SU-DHL-6 (cell line): ENCODE measurements around the gene CDKAL1.

ENCODE experiments used
- H2AFZ ChIP-seq: fragments of 200-600 bp; sonication (generic); 2 replicates; pipeline ENCODE4 v1.6.1; 2014; ENCODE audit warnings: low read depth, mild to moderate bottlenecking, moderate library complexity, mixed read lengths, antibody characterized with exemption, low read length; ENCODE audit not compliant: severe bottlenecking
- H3F3A ChIP-seq: fragments of 200-600 bp; shearing (Covaris generic); 2 replicates; pipeline ENCODE4 v1.6.0; 2016; ENCODE audit warnings: antibody characterized with exemption, mild to moderate bottlenecking; ENCODE audit not compliant: insufficient read depth
- H3K27ac ChIP-seq: fragments of 200-600 bp; sonication (generic); 2 replicates; pipeline ENCODE4 v1.5.1; 2016; ENCODE audit warnings: low read depth, mild to moderate bottlenecking, low read length, moderate library complexity, mixed read lengths
- H3K27me3 ChIP-seq: fragments of 200-600 bp; sonication (generic), shearing (Covaris generic); 2 replicates; pipeline ENCODE4 v1.6.0; 2014; ENCODE audit warnings: mild to moderate bottlenecking, low read length
- H3K36me3 ChIP-seq: fragments of 200-600 bp; sonication (generic); 2 replicates; pipeline ENCODE4 v1.6.1; 2014; ENCODE audit warnings: mild to moderate bottlenecking, low read length, mixed read lengths
- H3K4me2 ChIP-seq: fragments of 300-600, 200-600 bp; shearing (Covaris generic), sonication (generic); 2 replicates; pipeline ENCODE4 v1.6.0; 2014; ENCODE audit warnings: low read length, low read depth, mild to moderate bottlenecking; ENCODE audit not compliant: poor library complexity, severe bottlenecking
- H3K4me3 ChIP-seq: fragments of 200-600 bp; sonication (generic); 2 replicates; pipeline ENCODE4 v1.5.1; 2014; ENCODE audit warnings: antibody characterized with exemption, low read length, mild to moderate bottlenecking, mixed read lengths; ENCODE audit not compliant: insufficient read depth, poor library complexity, severe bottlenecking
- H3K79me2 ChIP-seq: fragments of 200-600 bp; sonication (generic); 2 replicates; pipeline ENCODE4 v1.6.1; 2014; ENCODE audit warnings: mild to moderate bottlenecking, low read length, moderate library complexity; ENCODE audit not compliant: insufficient read depth
- H3K9ac ChIP-seq: fragments of 200-600 bp; sonication (generic); 2 replicates; pipeline ENCODE4 v1.7.0; 2014; ENCODE audit warnings: mild to moderate bottlenecking, low read length
- H3K9me2 ChIP-seq: fragments of 200-600 bp; sonication (generic); replicated peaks from 2 replicates; pipeline ENCODE4 v1.6.1; 2014; ENCODE audit warnings: low read length; ENCODE audit not compliant: insufficient read depth
- H3K9me3 ChIP-seq: fragments of 200-600 bp; sonication (generic); 2 replicates; pipeline ENCODE4 v1.6.1; 2014; ENCODE audit warnings: low read length, mixed read lengths; ENCODE audit not compliant: insufficient read depth
- H4K20me1 ChIP-seq: fragments of 200-600 bp; sonication (generic); 2 replicates; pipeline ENCODE4 v1.6.1; 2014; ENCODE audit warnings: low read depth, mild to moderate bottlenecking, antibody characterized with exemption, low read length, moderate library complexity, mixed read lengths
- CTCF ChIP-seq: fragments of 200-600 bp; sonication (generic); IDR thresholded peaks from one replicate; pipeline ENCODE4 v1.5.1; 2017; ENCODE audit warnings: antibody characterized with exemption, mild to moderate bottlenecking, low read length, moderate library complexity; ENCODE audit not compliant: insufficient read depth, poor library complexity, severe bottlenecking
- EZH2phosphoT487 ChIP-seq: fragments of 200-600 bp; sonication (generic), shearing (Covaris generic); conservative IDR thresholded peaks from 2 replicates; pipeline ENCODE4 v1.6.1; 2018; ENCODE audit warnings: mild to moderate bottlenecking, antibody characterized with exemption, low read length, moderate library complexity, mixed read lengths

CDKAL1 gene

GRCh38 chr6:21137700-21138335 lies 603.6 kb downstream of the CDKAL1 start:
- no peaks in the 10 kb centered on the region for H3K27me3 ChIP-seq
- H3K36me3 ChIP-seq: no peaks in the 10 kb centered on the region
- H3K9me3 ChIP-seq: no peaks in the 10 kb centered on the region
- no peaks in the 10 kb centered on the region for H4K20me1 ChIP-seq
- no peak overlapping the region for H3K4me3 ChIP-seq
- H3F3A ChIP-seq: no peaks in the 10 kb centered on the region
- no peak overlapping the region for H3K9ac ChIP-seq
- H2AFZ ChIP-seq: no peak overlapping the region
- no peaks in the 10 kb centered on the region for H3K9me2 ChIP-seq
- TF ChIP-seq CTCF (no peak), EZH2phosphoT487 (no peak)
- no peak overlapping the region for H3K4me2 ChIP-seq
- H3K27ac ChIP-seq: no peak overlapping the region
- no peaks in the 10 kb centered on the region for H3K79me2 ChIP-seq

- Histone ChIP-seq H3K36me3 (no peaks in the 10 kb centered on the region), H3K27me3 (no peaks in the 10 kb centered on the region), H3K4me3 (no peak overlapping the region), H3K9me2 (no peaks in the 10 kb centered on the region), H3K27ac (no peak overlapping the region), H4K20me1 (no peaks in the 10 kb centered on the region), H3K9me3 (no peaks in the 10 kb centered on the region), H3K79me2 (no peaks in the 10 kb centered on the region), H2AFZ (no peak overlapping the region), H3K4me2 (no peak overlapping the region), H3F3A (no peaks in the 10 kb centered on the region), H3K9ac (no peak overlapping the region)
- TF ChIP-seq CTCF: no peak
- TF ChIP-seq EZH2phosphoT487: no peak
Measured at GRCh38 chr6:21138336-21139069, 604.2 kb downstream of the CDKAL1 start.

GRCh38 chr6:21140966-21141365 lies 606.7 kb downstream of the CDKAL1 start:
- Histone ChIP-seq H3K9ac (no peak overlapping the region), H3K79me2 (no peaks in the 10 kb centered on the region), H3K9me3 (no peaks in the 10 kb centered on the region), H3K27me3 (no peaks in the 10 kb centered on the region), H3K36me3 (no peaks in the 10 kb centered on the region), H3K4me3 (no peak overlapping the region), H3K9me2 (no peaks in the 10 kb centered on the region), H3K27ac (no peak overlapping the region), H3F3A (no peaks in the 10 kb centered on the region), H4K20me1 (no peaks in the 10 kb centered on the region), H3K4me2 (no peak overlapping the region), H2AFZ (no peak overlapping the region)
- no peak for TF ChIP-seq CTCF
- no peak for TF ChIP-seq EZH2phosphoT487
